Coronary artery (tissue), 2 donors: ENCODE measurements around the gene RELCH.

Experiments
- DNase-seq: peaks from one replicate; pipeline ENCODE4 v3.0.0-alpha.2; 2017; ENCODE audit warnings: low spot score
- H3K27ac ChIP-seq, 2 donors: fragments of 200-600 bp; sonication (generic); one replicate each; pipeline ENCODE4 v1.5.1; 2016 to 2019
- H3K4me3 ChIP-seq: fragments of 200-600 bp; sonication (generic); 2 replicates; pipeline ENCODE4 v1.5.1; 2016; ENCODE audit warnings: mild to moderate bottlenecking, moderate library complexity
- CTCF ChIP-seq: fragments of 200-600 bp; sonication (generic); IDR thresholded peaks from one replicate; pipeline ENCODE4 v1.5.1; 2019; ENCODE audit warnings: antibody characterized with exemption

Gene RELCH

GRCh38 chr18:62343316-62343715 lies 156.3 kb downstream of the RELCH start:
- H3K27ac ChIP-seq = no peak overlapping the region
- TF ChIP-seq CTCF = no peak

GRCh38 chr18:62345909-62346308 lies 158.9 kb downstream of the RELCH start:
- TF ChIP-seq CTCF = no peak
- DNase-seq = no peak
- H3K4me3 ChIP-seq = no peak overlapping the region
- no peak overlapping the region for H3K27ac ChIP-seq

More at GRCh38 chr18:62343316-62343715, 156.3 kb downstream of the RELCH start:
- DNase-seq = no peak
- no peak overlapping the region for H3K4me3 ChIP-seq

GRCh38 chr18:62346333-62347088 lies 159.5 kb downstream of the RELCH start:
- no peak for DNase-seq
- Histone ChIP-seq H3K4me3 (no peak overlapping the region), H3K27ac (no peak overlapping the region)
- no peak for TF ChIP-seq CTCF

GRCh38 chr18:62347089-62347506 lies 160.0 kb downstream of the RELCH start:
- Histone ChIP-seq H3K4me3 (no peak overlapping the region), H3K27ac (no peak overlapping the region)
- no peak for DNase-seq
- TF ChIP-seq CTCF = no peak

- DNase-seq = no peak
- Histone ChIP-seq H3K27ac (no peak overlapping the region), H3K4me3 (no peak overlapping the region)
- TF ChIP-seq CTCF = no peak
Observed at GRCh38 chr18:62348474-62348873, 161.4 kb downstream of the RELCH start.

- TF ChIP-seq CTCF = no peak
- no peak overlapping the region for H3K27ac ChIP-seq
- no peak for DNase-seq
- H3K4me3 ChIP-seq = no peak overlapping the region
Observed at GRCh38 chr18:62353170-62353569, 166.1 kb downstream of the RELCH start.

- no peak for TF ChIP-seq CTCF
- DNase-seq = no peak
- Histone ChIP-seq H3K4me3 (no peak overlapping the region), H3K27ac (no peak overlapping the region)
Observed at GRCh38 chr18:62354151-62354550, 167.1 kb downstream of the RELCH start.
